Naive thymus-derived CD8-positive, alpha-beta T cell (primary cell): ENCODE measurements around the gene PPP2R5D. TPM values are rescaled to one million over a fixed set of nuclear protein-coding genes. Genes with fewer than 3 reads are reported as not detected.
"Not testable (repeated sequence)": the region's sequence is repeated elsewhere in the genome, so short reads cannot be mapped to it uniquely, and the experiment has no call there.

Experiments used
- ATAC-seq, 2 donors: fragments of 150-1000 bp; cut with Tn5 transposase in 1 of 2; sonication (Bioruptor Pico), chemical (Tn5 transposase) in 1 of 2; 1 replicate in 1 of 2; 2 replicates in 1 of 2; pipeline ENCODE4 v1.10.0; 2021; ENCODE audit warnings: mild to moderate bottlenecking in 2 of 2, moderate library complexity in 2 of 2
- POLR2A ChIA-PET: fragments of 350-600 bp; sonication (Branson Sonifier 250); formaldehyde crosslinking; loops from one replicate; lab custom pipeline; 2021; ENCODE audit warnings: antibody characterized with exemption; lab: Charles Lee
- DNase-seq, 10 donors: peaks; one replicate each; pipeline versions ENCODE4 v3.0.0 to v3.0.0-alpha.2; 2020 to 2022
- H3K27ac Mint-ChIP-seq, 10 donors: one replicate each; pipeline ENCODE4 v1.8.0; 2020 to 2022; ENCODE audit warnings: mild to moderate bottlenecking in 10 of 10, mixed read lengths in 10 of 10, moderate library complexity in 4 of 10, inconsistent platforms in 1 of 10
- H3K27me3 Mint-ChIP-seq, 5 donors: one replicate each; pipeline ENCODE4 v1.8.0; 2021 to 2022; ENCODE audit warnings: mixed read lengths in 5 of 5
- H3K36me3 Mint-ChIP-seq, 3 donors: one replicate each; pipeline ENCODE4 v1.8.0; 2020 to 2022; ENCODE audit warnings: mixed read lengths in 3 of 3, mild to moderate bottlenecking in 2 of 3, inconsistent platforms in 1 of 3
- H3K4me1 Mint-ChIP-seq, 4 donors: one replicate each; pipeline ENCODE4 v1.8.0; 2021 to 2022; ENCODE audit warnings: mixed read lengths in 4 of 4
- H3K4me3 Mint-ChIP-seq, 10 donors: one replicate each; pipeline ENCODE4 v1.8.0; 2020 to 2022; ENCODE audit warnings: mild to moderate bottlenecking in 10 of 10, mixed read lengths in 10 of 10, moderate library complexity in 6 of 10, inconsistent platforms in 1 of 10
- H3K9me3 Mint-ChIP-seq, 9 donors: one replicate each; pipeline ENCODE4 v1.8.0; 2020 to 2022; ENCODE audit warnings: mixed read lengths in 9 of 9, mild to moderate bottlenecking in 3 of 9, inconsistent platforms in 1 of 9, moderate library complexity in 1 of 9
- polyA plus RNA-seq, 3 donors: library from polyadenylated mRNA; unstranded; fragments of 300-500 nt; fragmentation: Illumina TruSeq; gene quantifications; one replicate each; pipeline ENCODE4 v1.2.3, GENCODE V29; 2021
- total RNA-seq, 8 experiments: library from RNA in 2 of 8; stranded (reverse) in 2 of 8; gene quantifications; one replicate each; pipeline ENCODE4 v1.2.3 and lab custom pipeline; 2021 to 2026

Gene PPP2R5D
- total and polyA plus RNA-seq, 5 experiments from 2014 or later: 11.6 to 32.4 (median 27.0) TPM

DNA sequence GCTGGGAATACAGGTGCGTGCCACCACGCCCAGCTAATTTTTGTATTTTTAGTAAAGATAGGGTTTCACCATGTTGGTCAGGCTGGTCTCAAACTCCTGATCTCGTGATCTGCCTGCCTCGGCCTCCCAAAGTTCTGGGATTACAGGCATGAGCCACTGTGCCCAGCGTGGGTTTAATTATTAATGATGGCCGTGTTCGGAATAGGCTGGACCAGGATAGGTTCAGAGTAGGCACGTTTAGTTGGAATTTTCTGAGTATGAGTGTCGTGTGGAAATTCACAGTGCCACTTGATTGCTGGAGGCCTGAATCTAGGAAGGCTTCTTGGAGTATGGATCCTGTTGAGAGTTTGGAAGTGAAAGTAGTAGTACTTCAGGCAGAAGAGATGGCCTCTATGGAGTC, 13.8 kb downstream of the PPP2R5D start:
- H3K36me3 Mint-ChIP-seq, ATAC-seq, H3K9me3 Mint-ChIP-seq, H3K4me3 Mint-ChIP-seq, POLR2A ChIA-PET, H3K27me3 Mint-ChIP-seq, DNase-seq: not testable (repeated sequence)
- peaks cover 3 to 12% (median 7%) of the 10 kb centered on the region in 4 donors for H3K4me1 Mint-ChIP-seq
- peak overlapping the region in 1 of 10 donors; percentile 60 for H3K27ac Mint-ChIP-seq

DNA sequence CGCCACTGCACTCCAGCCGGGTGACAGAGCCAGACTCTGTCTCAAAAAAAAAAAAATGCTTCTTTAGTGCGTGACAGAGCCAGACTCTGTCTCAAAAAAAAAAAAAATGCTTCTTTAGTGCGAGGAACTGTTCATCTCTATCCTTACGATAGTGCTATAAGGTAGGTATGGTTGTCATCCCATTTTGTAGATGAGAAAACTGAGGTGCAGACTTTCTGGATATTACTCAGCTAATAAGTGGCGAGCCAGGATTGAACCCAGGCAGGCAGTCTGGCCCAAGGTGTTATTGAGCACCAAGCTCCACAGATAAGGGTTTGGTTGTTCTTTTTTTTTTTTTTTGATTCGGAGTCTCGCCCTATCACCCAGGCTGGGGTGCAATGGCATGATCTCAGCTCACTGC, 17.5 kb downstream of the PPP2R5D start:
- Mint-ChIP-seq H3K4me3 (no peak overlapping the region), H3K27me3 (no peaks in the 10 kb centered on the region), H3K9me3 (no peaks in the 10 kb centered on the region), H3K4me1 (peaks cover 0 to 10% (median 3%) of the 10 kb centered on the region in 4 donors), H3K36me3 (peaks cover 0 to 16% (median 0%) of the 10 kb centered on the region in 3 donors), H3K27ac (no peak overlapping the region)
- POLR2A ChIA-PET: no interaction called here
- ATAC-seq (no peak), DNase-seq (no peak)

DNA sequence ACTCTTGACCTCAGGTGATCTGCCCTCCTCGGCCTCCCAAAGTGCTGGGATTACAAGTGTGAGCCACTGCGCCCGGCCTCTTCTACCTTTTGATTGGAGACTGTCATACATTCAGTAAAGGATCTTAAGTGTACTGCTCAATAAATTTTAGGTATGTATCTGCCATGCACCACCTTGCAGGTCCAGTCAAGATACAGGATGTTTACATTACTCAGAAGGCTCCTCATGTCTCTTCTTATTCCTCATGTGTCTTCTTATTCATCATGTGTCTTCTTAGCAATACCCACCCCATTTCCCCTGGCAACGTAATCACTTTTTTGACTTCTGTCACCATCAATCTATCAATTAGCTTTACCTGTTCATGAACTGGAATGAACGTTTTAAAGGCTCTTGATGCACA, 21.5 kb downstream of the PPP2R5D start:
- H3K4me3 Mint-ChIP-seq: no peak overlapping the region
- H3K9me3 Mint-ChIP-seq: no peaks in the 10 kb centered on the region
- peak overlapping the region in 4 of 10 donors; percentile 6 to 60 (median 32) for H3K27ac Mint-ChIP-seq
- no peaks in the 10 kb centered on the region for H3K27me3 Mint-ChIP-seq
- ATAC-seq: no peak
- POLR2A ChIA-PET: interaction anchor here (0.5 to 2.7 kb wide), 4 partner anchors 22 to 76 kb away, joined by 4 to 10 read pairs (median 6); partner anchors contain the start of genes CNPY3 and PEX6
- no peak for DNase-seq
- peaks cover 0 to 51% (median 2%) of the 10 kb centered on the region in 3 donors for H3K36me3 Mint-ChIP-seq
- peaks cover 3 to 17% (median 5%) of the 10 kb centered on the region in 4 donors for H3K4me1 Mint-ChIP-seq

DNA sequence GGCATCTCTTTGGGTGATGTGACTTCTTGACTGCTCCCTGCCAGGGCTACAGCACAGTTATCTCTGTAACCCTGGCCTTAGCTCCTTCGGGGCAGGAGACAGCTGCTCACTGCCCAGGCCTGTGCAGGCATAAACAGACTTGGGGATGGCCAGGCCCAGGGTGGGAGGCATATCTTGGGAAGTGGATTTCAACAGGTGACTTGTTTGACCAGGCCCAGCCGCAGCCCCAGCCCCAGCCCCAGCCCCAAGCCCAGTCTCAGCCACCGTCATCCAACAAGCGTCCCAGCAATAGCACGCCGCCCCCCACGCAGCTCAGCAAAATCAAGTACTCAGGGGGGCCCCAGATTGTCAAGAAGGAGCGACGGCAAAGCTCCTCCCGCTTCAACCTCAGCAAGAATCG, 21.9 kb downstream of the PPP2R5D start:
- H3K4me1 Mint-ChIP-seq: peaks cover 3 to 21% (median 8%) of the 10 kb centered on the region in 4 donors
- H3K4me3 Mint-ChIP-seq: no peak overlapping the region
- DNase-seq (no peak), ATAC-seq (no peak)
- H3K27ac Mint-ChIP-seq: peak overlapping the region in 2 of 10 donors; percentile 6 to 60
- peaks cover 0 to 55% (median 2%) of the 10 kb centered on the region in 3 donors for H3K36me3 Mint-ChIP-seq
- H3K9me3 Mint-ChIP-seq: no peaks in the 10 kb centered on the region
- H3K27me3 Mint-ChIP-seq: no peaks in the 10 kb centered on the region
- POLR2A ChIA-PET: interaction anchor here (0.5 to 2.7 kb wide), 4 partner anchors 22 to 76 kb away, joined by 4 to 10 read pairs (median 6); partner anchors contain the start of genes CNPY3 and PEX6

DNA sequence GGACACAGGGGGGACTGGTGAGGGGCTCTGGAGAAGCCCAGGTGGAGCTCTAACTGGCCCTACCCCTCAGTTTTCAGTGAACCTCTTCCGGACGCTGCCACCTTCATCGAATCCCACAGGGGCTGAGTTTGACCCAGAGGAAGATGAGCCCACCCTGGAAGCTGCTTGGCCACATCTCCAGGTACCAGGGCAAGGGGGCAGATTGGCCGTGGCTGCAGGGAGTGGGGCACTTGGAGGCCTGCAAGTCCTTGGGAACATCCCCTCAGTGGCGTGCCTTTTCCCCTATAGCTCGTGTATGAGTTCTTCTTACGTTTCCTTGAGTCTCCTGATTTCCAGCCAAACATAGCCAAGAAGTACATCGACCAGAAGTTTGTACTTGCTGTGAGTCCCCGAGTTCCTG, 22.8 kb downstream of the PPP2R5D start:
- peaks cover 0 to 64% (median 2%) of the 10 kb centered on the region in 3 donors for H3K36me3 Mint-ChIP-seq
- H3K4me3 Mint-ChIP-seq: no peak overlapping the region
- H3K27ac Mint-ChIP-seq: peak overlapping the region in 2 of 10 donors; percentile 30 to 53
- POLR2A ChIA-PET: interaction anchor here (1.2 to 2.7 kb wide), 3 partner anchors 13 to 77 kb away, joined by 3 to 10 read pairs (median 5); partner anchors contain the start of genes CNPY3 and PEX6
- DNase-seq (no peak), ATAC-seq (no peak)
- no peaks in the 10 kb centered on the region for H3K27me3 Mint-ChIP-seq
- peaks cover 11 to 29% (median 15%) of the 10 kb centered on the region in 4 donors for H3K4me1 Mint-ChIP-seq
- no peaks in the 10 kb centered on the region for H3K9me3 Mint-ChIP-seq

DNA sequence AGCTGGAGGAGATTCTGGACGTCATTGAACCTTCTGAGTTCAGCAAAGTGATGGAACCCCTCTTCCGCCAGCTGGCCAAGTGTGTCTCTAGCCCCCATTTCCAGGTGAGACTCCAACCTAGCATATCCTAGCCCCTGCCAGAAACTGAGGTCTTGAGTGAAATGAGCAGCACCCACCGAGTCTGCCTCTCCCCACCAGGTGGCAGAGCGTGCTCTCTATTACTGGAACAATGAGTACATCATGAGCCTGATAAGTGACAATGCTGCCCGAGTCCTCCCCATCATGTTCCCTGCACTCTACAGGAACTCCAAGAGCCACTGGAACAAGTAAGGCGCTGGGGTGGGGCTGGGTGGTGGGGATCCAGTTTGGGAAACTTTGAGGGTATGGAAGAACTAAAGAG, 24.8 kb downstream of the PPP2R5D start:
- H3K27ac Mint-ChIP-seq: peak overlapping the region in 8 of 10 donors; percentile 13 to 66 (median 43)
- H3K27me3 Mint-ChIP-seq: no peaks in the 10 kb centered on the region
- peaks cover 25 to 45% (median 34%) of the 10 kb centered on the region in 4 donors for H3K4me1 Mint-ChIP-seq
- POLR2A ChIA-PET: interaction anchor here (1.9 kb wide), 1 partner anchor 25 kb away, joined by 7 read pairs; the partner anchor contains the start of gene PPP2R5D
- peaks cover 0 to 67% (median 2%) of the 10 kb centered on the region in 3 donors for H3K36me3 Mint-ChIP-seq
- no peaks in the 10 kb centered on the region for H3K9me3 Mint-ChIP-seq
- DNase-seq (peak in 5 of 10 donors; percentile 16 to 44 (median 37)), ATAC-seq (no peak)
- no peak overlapping the region for H3K4me3 Mint-ChIP-seq

DNA sequence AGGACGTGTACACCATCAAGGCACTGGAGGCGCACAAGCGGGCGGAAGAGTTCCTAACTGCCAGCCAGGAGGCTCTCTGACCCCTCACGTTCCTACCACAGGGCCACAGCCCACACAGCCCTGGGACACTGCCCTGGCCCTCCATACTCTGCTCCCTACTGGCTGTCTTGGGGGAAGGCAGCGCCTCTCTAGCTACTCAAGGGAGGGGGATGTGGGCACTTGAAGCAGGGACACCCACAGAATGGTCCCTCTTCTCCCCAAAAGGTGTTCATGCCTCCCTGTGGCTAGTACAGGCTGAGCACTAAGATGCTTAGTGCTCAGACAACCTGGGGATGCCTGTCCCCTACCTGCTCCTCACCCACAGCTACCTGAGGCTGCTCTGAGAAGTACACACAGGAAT, 26.8 kb downstream of the PPP2R5D start:
- no peaks in the 10 kb centered on the region for H3K9me3 Mint-ChIP-seq
- H3K4me3 Mint-ChIP-seq: peak overlapping the region in 5 of 10 donors; percentile 22 to 63 (median 48)
- DNase-seq: no peak
- POLR2A ChIA-PET: interaction anchor here (0.8 to 7.8 kb wide), 9 partner anchors 9 to 121 kb away, joined by 3 to 109 read pairs (median 5); partner anchors contain the start of genes CNPY3, KLC4, MRPL2 and PEX6
- peaks cover 0 to 59% (median 2%) of the 10 kb centered on the region in 3 donors for H3K36me3 Mint-ChIP-seq
- no peak for ATAC-seq
- H3K4me1 Mint-ChIP-seq: peaks cover 34 to 60% (median 49%) of the 10 kb centered on the region in 4 donors
- no peaks in the 10 kb centered on the region for H3K27me3 Mint-ChIP-seq
- H3K27ac Mint-ChIP-seq: peak overlapping the region in 5 of 10 donors; percentile 31 to 82 (median 48)

DNA sequence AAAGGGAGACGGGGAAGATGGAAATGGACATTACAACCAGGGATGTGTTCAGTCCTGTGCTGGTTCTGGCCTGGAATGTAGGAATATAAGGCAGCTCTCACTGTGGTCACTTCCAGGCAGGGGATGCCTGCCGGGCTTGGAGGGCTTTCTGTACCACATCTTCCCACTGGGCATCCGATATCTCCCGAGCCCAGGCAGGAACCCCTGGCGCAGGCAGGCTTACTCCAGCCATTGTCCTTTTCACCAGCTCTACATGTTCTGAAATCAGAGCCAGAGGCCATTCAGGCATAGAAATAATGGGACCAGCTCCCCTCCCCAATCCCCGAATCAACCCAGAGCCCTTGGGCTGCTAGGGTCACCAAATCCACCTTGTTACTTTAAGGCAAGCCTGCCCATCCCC, 28.0 kb downstream of the PPP2R5D start:
- H3K36me3 Mint-ChIP-seq: peaks cover 0 to 59% (median 2%) of the 10 kb centered on the region in 3 donors

DNA sequence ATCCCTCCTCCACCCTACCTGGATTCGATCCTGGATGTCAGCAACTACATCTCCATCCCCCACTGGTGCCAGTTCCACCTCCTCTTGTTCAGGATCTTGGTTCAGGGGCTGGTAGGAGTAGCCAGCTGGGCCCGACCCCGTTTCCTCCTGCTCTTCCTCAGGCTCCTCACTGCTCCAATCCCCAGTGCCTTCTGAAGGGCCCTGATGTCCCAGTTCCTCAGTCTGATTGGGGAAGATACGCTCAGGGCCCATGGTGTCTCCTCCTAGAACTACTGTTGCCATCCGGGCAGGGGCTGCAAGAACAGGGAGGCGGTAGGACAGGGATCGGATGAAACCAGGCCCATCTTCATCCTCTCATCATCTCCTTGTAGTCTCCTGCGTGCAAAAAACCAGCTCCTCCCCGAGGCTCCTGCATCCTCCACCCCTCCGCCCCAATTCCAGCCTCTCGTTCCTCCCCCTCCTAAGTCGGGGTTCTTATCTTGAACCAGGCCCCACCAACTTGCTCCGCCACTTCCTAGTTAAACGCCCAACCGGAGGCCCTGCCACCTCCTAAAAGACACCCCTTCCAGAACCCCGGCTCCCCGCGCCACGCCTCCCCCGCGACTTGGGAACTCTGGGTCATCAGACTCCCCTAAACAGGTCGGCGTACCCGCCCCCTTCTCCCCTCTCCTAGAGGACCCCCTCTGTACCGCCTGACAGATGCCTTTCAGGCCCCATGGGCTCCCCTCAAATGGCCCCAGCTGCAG, 28.9 kb downstream of the PPP2R5D start:
- no peaks in the 10 kb centered on the region for H3K9me3 Mint-ChIP-seq
- POLR2A ChIA-PET: interaction anchor here (0.5 to 7.8 kb wide), 21 partner anchors 9 to 1226 kb away, joined by 3 to 109 read pairs (median 4); partner anchors contain the start of genes ABCC10, CNPY3, CUL7 and KLC4
- H3K27me3 Mint-ChIP-seq: no peaks in the 10 kb centered on the region
- ATAC-seq: no peak
- H3K4me3 Mint-ChIP-seq: peak overlapping the region; percentile 89 to 97 (median 94)
- H3K4me1 Mint-ChIP-seq: peaks cover 49 to 80% (median 66%) of the 10 kb centered on the region in 4 donors
- H3K27ac Mint-ChIP-seq: peak overlapping the region; percentile 82 to 98 (median 95)
- H3K36me3 Mint-ChIP-seq: peaks cover 0 to 58% (median 2%) of the 10 kb centered on the region in 3 donors
- no peak for DNase-seq

More for the DNA sequence above, 28.0 kb downstream of the PPP2R5D start:
- Mint-ChIP-seq H3K4me1 (peaks cover 41 to 71% (median 60%) of the 10 kb centered on the region in 4 donors), H3K27ac (peak overlapping the region; percentile 82 to 98 (median 95)), H3K27me3 (no peaks in the 10 kb centered on the region), H3K9me3 (no peaks in the 10 kb centered on the region), H3K4me3 (peak overlapping the region; percentile 89 to 97 (median 94))
- DNase-seq (no peak), ATAC-seq (no peak)
- POLR2A ChIA-PET: interaction anchor here (0.6 to 7.8 kb wide), 8 partner anchors 25 to 634 kb away, joined by 3 to 109 read pairs (median 28); partner anchors contain the start of genes CNPY3, KLC4, MRPL2 and PEX6

DNA sequence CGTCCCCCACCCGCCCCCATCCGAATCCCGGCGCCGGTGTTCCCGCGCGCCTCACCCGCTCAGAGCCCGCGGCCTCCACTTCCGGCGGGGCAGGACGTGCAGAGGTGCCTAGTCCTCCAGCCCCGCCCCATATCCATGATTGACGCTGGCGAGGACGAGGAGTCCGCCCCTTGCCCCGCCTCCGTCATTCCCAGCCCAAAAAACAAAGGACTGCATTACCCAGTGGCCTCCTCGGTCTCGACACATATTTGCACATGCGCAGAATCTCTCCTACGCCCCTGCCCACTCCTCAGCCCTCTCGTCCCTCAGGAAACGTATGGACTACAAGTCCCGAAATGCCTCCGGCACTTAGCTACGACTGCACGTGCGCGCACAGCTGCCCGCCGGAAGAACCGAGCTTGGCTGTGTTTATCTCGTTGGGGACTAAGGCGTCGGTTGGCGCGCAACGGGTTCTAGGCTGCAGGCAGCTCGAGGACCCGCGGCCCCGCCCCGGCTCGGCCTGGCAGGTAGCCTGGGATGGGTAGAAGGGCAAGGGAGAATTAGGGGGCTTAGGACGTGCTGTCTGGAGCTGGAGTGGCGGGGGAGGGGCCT, 29.6 kb downstream of the PPP2R5D start, which contains the start of the genes KLHDC3 and MEA1:
Gene KLHDC3 (plus strand): TSS at position 407 of the 591 bp plus-strand sequence. CDS start 2,944 bp downstream, outside the sequence.
Gene MEA1 (minus strand): TSS at position 104 of the 591 bp plus-strand sequence. CDS start 133 bp downstream, outside the sequence.
- ATAC-seq (peak; percentile 92), DNase-seq (peak; percentile 93 to 100 (median 99))
- H3K4me3 Mint-ChIP-seq: peak within 1 kb of the TSS; percentile 89 to 97 (median 94)
- peaks cover 52 to 82% (median 68%) of the 10 kb centered on the region in 4 donors for H3K4me1 Mint-ChIP-seq
- H3K36me3 Mint-ChIP-seq: peaks cover 0 to 58% (median 4%) of the 10 kb centered on the region in 3 donors
- peak within 1 kb of the TSS; percentile 82 to 98 (median 95) for H3K27ac Mint-ChIP-seq
- POLR2A ChIA-PET: interaction anchor here (0.6 to 7.8 kb wide), 27 partner anchors 9 to 1227 kb away, joined by 3 to 109 read pairs (median 4); partner anchors contain the start of genes ABCC10, CNPY3, CUL7 and KLC4
- H3K9me3 Mint-ChIP-seq: no peaks in the 10 kb centered on the region
- H3K27me3 Mint-ChIP-seq: no peaks in the 10 kb centered on the region

DNA sequence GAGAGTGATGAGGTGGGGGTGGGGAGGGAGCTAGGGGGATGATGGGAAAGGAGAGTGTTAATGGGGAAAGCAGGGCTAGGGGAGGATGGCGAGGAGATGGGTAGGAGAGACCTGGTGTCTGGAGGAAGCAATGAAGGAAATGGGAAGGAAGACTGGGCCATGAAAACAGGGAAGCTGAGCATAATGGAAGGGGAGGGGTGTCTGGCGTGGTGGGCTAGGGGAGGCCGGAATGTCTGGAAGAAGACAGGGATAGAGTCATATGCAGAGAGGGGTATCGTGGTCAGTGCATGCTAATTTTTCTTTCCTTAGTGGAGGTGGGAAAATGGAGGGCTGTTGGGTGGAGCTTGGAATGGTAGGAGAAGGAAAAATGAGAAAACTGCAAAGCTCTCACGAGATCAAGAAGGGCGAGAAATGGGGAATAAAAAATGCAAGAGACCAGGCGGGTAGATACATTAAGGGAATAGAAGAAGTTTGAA, 30.1 kb downstream of the PPP2R5D start:
- no peak for DNase-seq
- Mint-ChIP-seq H3K4me3 (peak overlapping the region; percentile 89 to 97 (median 94)), H3K36me3 (peaks cover 0 to 57% (median 4%) of the 10 kb centered on the region in 3 donors), H3K4me1 (peaks cover 54 to 79% (median 68%) of the 10 kb centered on the region in 4 donors), H3K27ac (peak overlapping the region; percentile 57 to 98 (median 94)), H3K27me3 (no peaks in the 10 kb centered on the region), H3K9me3 (no peaks in the 10 kb centered on the region)
- ATAC-seq: no peak
- POLR2A ChIA-PET: interaction anchor here (0.6 to 7.8 kb wide), 26 partner anchors 8 to 1228 kb away, joined by 3 to 109 read pairs (median 4); partner anchors contain the start of genes ABCC10, CNPY3, CUL7 and KLC4
